Measurements from ENCODE around the gene DZIP1L.
"Not testable (repeated sequence)": the region's sequence is repeated elsewhere in the genome, so short reads cannot be mapped to it uniquely, and the experiment has no call there.

DZIP1L gene

GRCh38 chr3:138113326-138113725, 2.1 kb downstream of the DZIP1L start:
- DNase-seq (ENCODE audit: low read depth), result no peak

DNA sequence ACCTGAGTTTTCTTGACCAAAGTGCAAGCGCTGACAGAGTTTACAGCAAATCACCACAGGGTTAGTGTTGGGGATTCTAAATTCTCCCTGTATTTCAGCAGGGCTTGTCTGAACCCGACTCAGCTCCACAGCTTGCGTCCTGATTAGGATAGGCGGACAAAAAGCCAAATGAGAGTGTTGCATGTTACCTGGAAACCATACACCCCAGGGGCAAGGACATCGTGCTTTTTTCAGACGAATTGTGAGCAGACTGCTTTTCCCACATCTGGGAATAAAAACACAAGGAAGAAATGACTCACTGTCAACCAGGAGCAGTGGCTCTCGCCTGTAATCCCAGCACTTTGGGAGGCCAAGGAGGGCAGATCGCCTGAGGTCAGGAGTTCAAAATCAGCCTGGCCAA, 3.0 kb downstream of the DZIP1L start:
- no peak for DNase-seq (ENCODE audit: low read depth)

DNA sequence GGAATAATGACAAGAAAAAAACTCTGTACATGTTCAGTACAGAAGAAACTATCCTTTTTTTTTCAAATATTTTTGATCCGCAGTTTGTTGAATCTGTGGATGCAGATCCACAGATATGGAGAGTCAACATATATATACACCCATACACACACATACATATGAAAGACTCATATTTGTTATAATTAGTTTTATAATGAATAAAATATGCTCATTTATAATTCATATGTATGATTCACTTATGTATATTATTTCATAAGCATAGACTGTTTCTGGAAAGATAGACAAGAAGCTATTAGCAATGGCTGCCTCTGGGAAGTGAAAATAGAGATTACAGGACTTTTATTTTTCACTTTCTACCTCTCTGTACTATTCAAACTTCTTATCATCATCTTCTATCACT, 9.8 kb downstream of the DZIP1L start:
- no peak for DNase-seq (ENCODE audit: low read depth)

GRCh38 chr3:138103466-138103865, 11.9 kb downstream of the DZIP1L start:
- DNase-seq (ENCODE audit: low read depth), result no peak

- not testable (repeated sequence) for DNase-seq (ENCODE audit: low read depth)
Observed at GRCh38 chr3:138101351-138101940, 14.0 kb downstream of the DZIP1L start.

GRCh38 chr3:138099417-138099816, 16.0 kb downstream of the DZIP1L start:
- DNase-seq (ENCODE audit: low read depth), result no peak

DNA sequence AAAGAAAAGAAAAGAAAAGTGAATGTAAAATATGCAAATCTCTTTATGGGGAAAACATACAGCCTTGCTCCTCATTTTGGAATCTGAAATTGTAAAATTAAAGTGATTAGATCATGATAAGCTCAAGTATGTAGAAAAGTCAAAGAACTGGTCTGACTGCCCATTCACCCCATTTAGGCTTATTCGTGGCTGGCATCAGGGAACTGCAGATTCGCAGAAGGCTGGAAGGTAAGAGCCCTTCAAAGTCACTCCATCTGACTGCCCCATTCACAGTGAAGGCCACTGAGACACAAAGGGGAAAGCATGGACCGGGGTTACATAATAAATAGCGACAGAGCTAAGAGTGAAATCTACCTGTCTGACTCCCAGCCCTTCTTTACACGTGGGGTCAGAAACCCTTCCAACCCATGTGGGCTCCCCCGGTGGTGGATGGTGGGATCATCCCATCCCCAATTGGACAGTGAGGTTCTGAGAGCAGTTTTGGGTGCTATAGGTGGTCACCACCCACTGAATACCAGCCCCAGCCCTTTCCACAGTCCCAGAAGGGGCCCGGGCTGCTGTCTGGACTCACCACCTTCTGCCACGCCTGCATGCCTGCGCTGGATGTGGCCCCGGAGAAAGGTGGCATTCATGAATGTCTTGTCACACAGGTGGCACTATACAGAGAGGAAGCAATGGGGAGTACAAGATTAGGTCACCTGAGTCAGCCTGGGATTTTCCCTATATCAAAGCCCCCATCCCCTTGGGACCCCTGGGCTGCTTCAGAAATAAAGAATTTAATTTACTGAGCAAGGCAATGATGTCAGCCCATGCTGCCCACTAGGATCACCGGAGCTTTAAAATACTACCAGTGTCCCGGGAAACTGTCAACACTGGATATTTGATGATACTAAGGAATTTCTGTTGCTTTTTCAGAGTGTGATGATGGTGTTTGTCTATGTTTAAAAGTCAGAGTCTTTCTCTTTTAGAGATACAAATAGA, 17.9 kb downstream of the DZIP1L start:
- DNase-seq (ENCODE audit: low read depth), result no peak

DNA sequence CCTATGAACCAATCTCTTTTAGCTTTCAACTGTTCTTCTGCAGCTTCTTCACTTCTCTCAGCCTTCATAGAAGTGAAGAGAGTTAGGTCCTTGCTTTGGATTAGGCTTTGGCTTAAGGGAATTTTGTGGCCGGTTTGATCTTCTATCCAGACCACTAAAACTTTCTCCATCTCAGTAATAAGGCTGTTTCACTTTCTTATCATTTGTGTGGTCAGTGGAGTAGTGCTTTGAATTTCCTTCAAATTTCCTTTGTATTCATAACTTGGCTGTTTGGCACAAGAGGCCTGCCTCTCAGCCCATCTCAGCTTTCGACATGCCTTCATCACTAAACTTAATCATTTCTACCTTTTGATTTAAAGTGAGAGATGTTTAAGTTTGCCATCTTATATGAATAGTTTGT, 21.7 kb downstream of the DZIP1L start:
- DNase-seq (ENCODE audit: low read depth), result no peak

DNA sequence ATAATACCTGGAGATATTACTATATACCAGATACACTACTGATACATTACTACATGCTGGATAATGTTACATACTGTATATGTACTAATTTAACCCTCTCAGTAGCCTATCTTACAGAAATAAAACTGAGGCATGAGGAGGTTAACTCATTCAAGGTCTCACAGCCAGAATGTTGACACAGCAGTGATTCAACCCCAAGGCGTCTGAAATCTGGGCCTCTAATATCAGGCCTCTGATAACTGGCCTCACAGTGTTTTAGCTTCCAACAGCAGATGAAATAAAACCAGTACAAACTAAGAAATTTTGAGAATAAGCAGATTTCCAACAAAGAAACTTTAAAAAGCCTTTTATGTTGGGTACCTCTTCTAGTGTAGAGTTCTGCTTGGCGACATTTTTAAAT, 23.4 kb downstream of the DZIP1L start:
- no peak for DNase-seq (ENCODE audit: low read depth)

DNA sequence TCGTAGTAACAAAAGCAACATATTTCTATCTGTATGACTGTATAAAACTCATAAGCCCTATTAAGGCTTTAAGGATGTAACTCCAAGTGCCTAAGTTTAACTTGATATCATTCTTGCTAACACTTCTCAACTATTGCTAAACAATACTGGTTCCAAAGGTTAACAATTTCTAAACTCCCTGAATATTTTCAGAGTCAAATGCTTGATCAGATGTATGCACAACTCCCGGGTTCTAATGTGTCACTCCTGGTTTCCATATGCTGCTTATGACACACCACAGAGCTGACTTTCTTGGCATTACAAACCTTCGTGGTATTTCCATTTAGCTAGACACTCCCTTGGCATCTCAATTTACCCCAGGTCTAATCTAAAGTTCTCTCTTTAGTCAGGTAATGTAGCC, 26.3 kb downstream of the DZIP1L start:
- DNase-seq (ENCODE audit: low read depth), result no peak

- not testable (repeated sequence) for DNase-seq (ENCODE audit: low read depth)
Observed at GRCh38 chr3:138085745-138086144, 29.7 kb downstream of the DZIP1L start.

DNA sequence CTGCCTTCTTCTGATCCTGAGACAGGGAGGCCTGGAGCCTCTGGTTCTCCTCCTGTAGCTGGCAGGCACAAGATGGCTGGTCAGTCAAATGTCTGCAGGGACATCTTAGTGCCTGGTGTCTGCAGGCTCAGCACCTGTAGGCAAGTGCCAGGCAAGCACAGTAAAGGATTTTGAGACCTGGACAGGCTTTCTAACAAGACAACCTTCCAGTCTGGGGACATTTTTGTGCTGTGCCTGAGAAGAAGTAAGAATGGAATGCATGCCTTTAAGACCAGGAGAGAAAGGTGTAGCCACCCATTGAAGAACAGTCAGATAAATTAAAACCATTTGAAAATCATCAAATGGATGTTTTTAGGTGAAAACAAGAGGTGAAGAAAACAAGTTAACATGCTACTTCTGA, 31.2 kb downstream of the DZIP1L start:
- no peak for DNase-seq (ENCODE audit: low read depth)

GRCh38 chr3:138082992-138083386, 32.4 kb downstream of the DZIP1L start:
- no peak for DNase-seq (ENCODE audit: low read depth)

GRCh38 chr3:138082085-138082991, 33.1 kb downstream of the DZIP1L start:
- DNase-seq (ENCODE audit: low read depth), result peak; percentile 56

GRCh38 chr3:138081371-138082084, 33.9 kb downstream of the DZIP1L start:
- DNase-seq (ENCODE audit: low read depth), result no peak

- no peak for DNase-seq (ENCODE audit: low read depth)
Observed at GRCh38 chr3:138079901-138080300, 35.5 kb downstream of the DZIP1L start.

DNA sequence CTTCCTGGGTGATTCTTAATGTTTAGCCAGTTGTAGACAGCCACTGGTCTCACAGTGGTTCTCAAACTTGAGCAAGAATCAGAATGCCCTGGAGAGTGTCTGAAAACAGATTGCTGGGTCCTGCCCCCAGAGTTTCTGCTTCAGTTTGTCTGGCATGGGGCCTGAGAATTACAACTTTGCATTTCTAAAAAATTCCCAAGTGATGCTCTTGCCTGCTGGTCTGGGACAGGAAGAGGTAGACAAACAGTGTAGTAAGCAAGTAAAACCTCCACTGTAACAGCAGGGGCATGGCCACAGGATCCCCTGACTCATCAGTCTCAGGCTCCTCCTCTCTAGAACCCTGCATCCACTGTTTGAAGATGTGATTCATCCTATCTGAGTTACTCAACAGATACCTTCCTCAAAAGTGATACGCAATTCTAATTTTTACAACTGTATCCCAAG, 36.5 kb downstream of the DZIP1L start:
- peak; percentile 88 for DNase-seq (ENCODE audit: low read depth)

GRCh38 chr3:138078096-138078495, 37.3 kb downstream of the DZIP1L start:
- DNase-seq (ENCODE audit: low read depth), result no peak

DNA sequence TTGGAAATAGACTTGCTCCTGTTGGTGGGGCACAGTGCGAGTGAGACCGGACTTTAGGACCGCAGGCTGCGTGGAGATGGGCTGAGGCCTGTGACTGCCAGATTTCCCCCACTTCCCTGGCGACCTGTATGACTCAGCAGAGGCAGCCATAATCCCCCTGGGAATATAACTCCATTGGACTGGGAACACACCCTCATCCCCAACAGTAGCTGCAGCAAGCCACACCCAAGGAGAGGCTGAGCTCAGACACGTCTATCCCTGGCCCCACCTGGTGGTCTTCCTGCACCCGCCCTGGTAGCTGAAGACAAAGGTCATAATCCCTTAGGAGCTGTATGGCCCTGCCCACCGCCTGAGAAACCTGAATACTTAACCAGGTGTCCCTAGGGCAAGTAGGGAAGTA, 42.6 kb downstream of the DZIP1L start:
- no peak for DNase-seq (ENCODE audit: low read depth)

DNA sequence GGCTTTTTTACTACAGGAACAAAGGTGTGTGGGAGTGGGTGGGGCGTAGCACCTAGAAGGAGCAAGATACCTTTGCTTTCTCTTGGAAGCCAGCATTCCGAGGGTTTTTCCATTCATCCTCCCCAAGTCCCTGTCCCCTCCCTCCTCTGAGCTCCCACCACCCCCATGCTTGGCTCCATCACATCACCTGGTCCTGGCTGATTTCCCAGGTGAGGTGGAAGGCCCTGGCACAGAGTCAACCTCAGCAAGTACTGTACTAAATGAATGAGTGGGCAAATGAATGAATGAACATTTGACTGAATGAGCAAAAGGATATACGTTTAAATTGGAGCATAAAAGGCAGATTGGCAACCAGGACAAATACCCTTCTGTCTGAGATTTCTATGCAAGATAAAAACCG, 45.4 kb downstream of the DZIP1L start:
- no peak for DNase-seq (ENCODE audit: low read depth)

GRCh38 chr3:138068579-138069174, 46.7 kb downstream of the DZIP1L start:
- DNase-seq (ENCODE audit: low read depth), result peak; percentile 25

Measured in GM04504 (cell line).